Esophagus squamous epithelium (tissue), 4 donors: ENCODE data around the gene GRAMD4.

ENCODE experiments used
- POLR2A ChIP-seq, 4 donors: fragments of 450-650 bp; IDR thresholded peaks; one replicate each; pipeline ENCODE4 v1.6.1; 2017; ENCODE audit warnings: antibody characterized with exemption in 4 of 4, mild to moderate bottlenecking in 4 of 4, moderate library complexity in 3 of 4
- TF ChIP-seq, protein P1 (sequence below), 6 experiments: fragments of 450-650 bp in 4 of 6; fragments of 200-600 bp in 2 of 6; sonication (generic) in 2 of 6; IDR thresholded peaks; one replicate each; pipeline ENCODE4 v1.5.1; 2016 to 2019; ENCODE audit warnings: antibody characterized with exemption in 6 of 6, mild to moderate bottlenecking in 4 of 6, moderate library complexity in 4 of 6

- TF ChIP-seq, protein P1, sequence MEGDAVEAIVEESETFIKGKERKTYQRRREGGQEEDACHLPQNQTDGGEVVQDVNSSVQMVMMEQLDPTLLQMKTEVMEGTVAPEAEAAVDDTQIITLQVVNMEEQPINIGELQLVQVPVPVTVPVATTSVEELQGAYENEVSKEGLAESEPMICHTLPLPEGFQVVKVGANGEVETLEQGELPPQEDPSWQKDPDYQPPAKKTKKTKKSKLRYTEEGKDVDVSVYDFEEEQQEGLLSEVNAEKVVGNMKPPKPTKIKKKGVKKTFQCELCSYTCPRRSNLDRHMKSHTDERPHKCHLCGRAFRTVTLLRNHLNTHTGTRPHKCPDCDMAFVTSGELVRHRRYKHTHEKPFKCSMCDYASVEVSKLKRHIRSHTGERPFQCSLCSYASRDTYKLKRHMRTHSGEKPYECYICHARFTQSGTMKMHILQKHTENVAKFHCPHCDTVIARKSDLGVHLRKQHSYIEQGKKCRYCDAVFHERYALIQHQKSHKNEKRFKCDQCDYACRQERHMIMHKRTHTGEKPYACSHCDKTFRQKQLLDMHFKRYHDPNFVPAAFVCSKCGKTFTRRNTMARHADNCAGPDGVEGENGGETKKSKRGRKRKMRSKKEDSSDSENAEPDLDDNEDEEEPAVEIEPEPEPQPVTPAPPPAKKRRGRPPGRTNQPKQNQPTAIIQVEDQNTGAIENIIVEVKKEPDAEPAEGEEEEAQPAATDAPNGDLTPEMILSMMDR (IDR thresholded peaks at IDR 0.05) = no peak
- no peak for TF ChIP-seq POLR2A (IDR thresholded peaks at IDR 0.05)
Measured at GRCh38 chr22:46628756-46629155, 8.6 kb downstream of the GRAMD4 start.
